H1 (cell line): Measurements from ENCODE around the gene SCYL3. TPM values are rescaled to one million over a fixed set of nuclear protein-coding genes. Genes with fewer than 3 reads are reported as not detected.

ENCODE experiments used
- CTCF ChIA-PET: fragments of 300-600 bp; sonication (Branson Sonifier 250); formaldehyde crosslinking; loops from one replicate; lab custom pipeline; 2021; ENCODE audit not compliant: partially characterized antibody; lab: Charles Lee
- POLR2A ChIA-PET: fragments of 300-600 bp; sonication (Branson Sonifier 250); formaldehyde crosslinking; loops from one replicate; lab custom pipeline; 2021; ENCODE audit warnings: inconsistent platforms; ENCODE audit not compliant: partially characterized antibody; lab: Charles Lee
- DNase-seq, 2 experiments: peaks; one replicate each; pipeline versions ENCODE4 v3.0.0 to v3.0.0-alpha.2; 2010 to 2022; ENCODE audit warnings: low spot score in 2 of 2, low read depth in 1 of 2, mixed read lengths in 1 of 2
- FAIRE-seq: peaks from 2 replicates; lab custom pipeline; 2011; peaks lifted over from hg19 to GRCh38; lab: Jason Lieb, UNC
- H2AFZ ChIP-seq: 2 replicates; pipeline ENCODE4 v1.8.1; 2012; ENCODE audit warnings: low read length, inconsistent platforms
- H2AK5ac ChIP-seq: 2 replicates; pipeline ENCODE4 v1.6.1; 2013; ENCODE audit warnings: low read depth, low read length
- H2BK120ac ChIP-seq: replicated peaks from 2 replicates; pipeline ENCODE3; 2013; ENCODE audit warnings: low read depth, low read length, inconsistent platforms
- H2BK12ac ChIP-seq: 2 replicates; pipeline ENCODE4 v1.6.1; 2013; ENCODE audit warnings: low read depth, low read length
- H2BK15ac ChIP-seq: 2 replicates; pipeline ENCODE4 v1.6.1; 2013; ENCODE audit warnings: low read length
- H2BK20ac ChIP-seq: 2 replicates; pipeline ENCODE4 v1.6.1; 2013; ENCODE audit warnings: low read length
- H2BK5ac ChIP-seq: 2 replicates; pipeline ENCODE4 v1.6.1; 2013; ENCODE audit warnings: low read depth, low read length
- H3K14ac ChIP-seq: 2 replicates; pipeline ENCODE4 v1.6.1; 2013; ENCODE audit warnings: inconsistent platforms; ENCODE audit not compliant: insufficient read length
- H3K18ac ChIP-seq: 2 replicates; pipeline ENCODE4 v1.6.1; 2013; ENCODE audit warnings: low read length; ENCODE audit errors: extremely low read depth
- H3K23ac ChIP-seq: 2 replicates; pipeline ENCODE4 v1.6.1; 2013; ENCODE audit warnings: inconsistent platforms; ENCODE audit not compliant: insufficient read length
- H3K23me2 ChIP-seq: 2 replicates; pipeline ENCODE4 v1.6.1; 2013; ENCODE audit warnings: low read depth, low read length
- H3K27ac ChIP-seq: 2 replicates; pipeline ENCODE4 v1.6.1; 2011; ENCODE audit warnings: low read depth, low read length, inconsistent platforms
- H3K27me3 ChIP-seq, 4 experiments: replicated peaks in 1 of 4; 1 replicate in 1 of 4; 2 replicates in 3 of 4; pipeline versions ENCODE4 v1.6.1 to v1.8.1; 2011 to 2013; ENCODE audit warnings: low read length in 3 of 4, mild to moderate bottlenecking in 3 of 4, inconsistent platforms in 2 of 4, mixed read lengths in 2 of 4, moderate library complexity in 1 of 4; ENCODE audit not compliant: control insufficient read depth in 3 of 4, insufficient read depth in 3 of 4; ENCODE audit errors: extremely low read depth in 1 of 4
- H3K36me3 ChIP-seq, 4 experiments: 2 replicates each; pipeline versions ENCODE4 v1.6.1 to v1.8.1; 2011 to 2013; ENCODE audit warnings: mild to moderate bottlenecking in 4 of 4, low read length in 3 of 4, moderate library complexity in 2 of 4, control low read depth in 1 of 4, inconsistent platforms in 1 of 4; ENCODE audit not compliant: insufficient read depth in 4 of 4, control insufficient read depth in 2 of 4
- H3K4ac ChIP-seq: replicated peaks from 2 replicates; pipeline ENCODE3; 2013; ENCODE audit warnings: low read length, low read depth, mixed read lengths, inconsistent platforms; ENCODE audit not compliant: insufficient read length
- H3K4me1 ChIP-seq, 4 experiments: replicated peaks in 1 of 4; 1 replicate in 1 of 4; 2 replicates in 3 of 4; pipeline versions ENCODE4 v1.6.1 to v1.8.1; 2011 to 2013; ENCODE audit warnings: low read length in 3 of 4, inconsistent platforms in 2 of 4, mixed read lengths in 1 of 4; ENCODE audit not compliant: insufficient read depth in 4 of 4, control insufficient read depth in 3 of 4
- H3K4me2 ChIP-seq, 2 experiments: 2 replicates each; pipeline versions ENCODE4 v1.6.1 to v1.8.1; 2011 to 2013; ENCODE audit warnings: low read depth in 2 of 2, low read length in 2 of 2, control low read depth in 1 of 2, inconsistent platforms in 1 of 2, mild to moderate bottlenecking in 1 of 2; ENCODE audit not compliant: insufficient read depth in 1 of 2
- H3K4me3 ChIP-seq, 4 experiments: fragments of 200-600, 300-600 bp in 1 of 4; sonication (generic), shearing (Covaris generic), sonication (Bioruptor Twin) in 1 of 4; 2 replicates each; pipeline versions ENCODE4 v1.5.1 to v1.8.1; 2011 to 2016; ENCODE audit warnings: low read length in 4 of 4, low read depth in 3 of 4, control low read depth in 2 of 4, inconsistent platforms in 2 of 4, mild to moderate bottlenecking in 2 of 4, mixed read lengths in 1 of 4, moderate library complexity in 1 of 4; ENCODE audit not compliant: insufficient read depth in 2 of 4; ENCODE audit errors: extremely low read depth in 1 of 4
- H3K56ac ChIP-seq: replicated peaks from 2 replicates; pipeline ENCODE3; 2013; ENCODE audit warnings: low read depth, mild to moderate bottlenecking, mixed read lengths, low read length, inconsistent platforms; ENCODE audit not compliant: insufficient read length
- H3K79me1 ChIP-seq: 2 replicates; pipeline ENCODE4 v1.6.1; 2013; ENCODE audit warnings: low read depth, low read length, control low read depth
- H3K79me2 ChIP-seq, 2 experiments: 2 replicates each; pipeline versions ENCODE4 v1.6.1 to v1.8.1; 2012 to 2013; ENCODE audit warnings: low read length in 2 of 2, mild to moderate bottlenecking in 2 of 2, inconsistent platforms in 1 of 2; ENCODE audit not compliant: insufficient read depth in 2 of 2, control insufficient read depth in 1 of 2
- H3K9ac ChIP-seq, 4 experiments: replicated peaks in 1 of 4; 1 replicate in 1 of 4; 2 replicates in 3 of 4; pipeline versions ENCODE4 v1.6.1 to v1.8.1; 2011 to 2013; ENCODE audit warnings: low read depth in 3 of 4, low read length in 3 of 4, control low read depth in 2 of 4, mild to moderate bottlenecking in 2 of 4, moderate library complexity in 2 of 4, inconsistent platforms in 1 of 4; ENCODE audit errors: extremely low read depth in 1 of 4
- H3K9me3 ChIP-seq, 2 experiments: 2 replicates each; pipeline versions ENCODE4 v1.6.1 to v1.8.1; 2012 to 2013; ENCODE audit warnings: mild to moderate bottlenecking in 2 of 2, moderate library complexity in 2 of 2, control low read depth in 1 of 2, inconsistent platforms in 1 of 2, low read depth in 1 of 2, low read length in 1 of 2, mixed read lengths in 1 of 2; ENCODE audit not compliant: insufficient read depth in 2 of 2
- H4K20me1 ChIP-seq, 2 experiments: replicated peaks in 1 of 2; 2 replicates each; pipeline versions ENCODE3 to v1.8.1; 2011 to 2013; ENCODE audit warnings: inconsistent platforms in 2 of 2, low read length in 2 of 2, mild to moderate bottlenecking in 1 of 2; ENCODE audit not compliant: insufficient read depth in 2 of 2, control insufficient read depth in 1 of 2
- H4K5ac ChIP-seq: 2 replicates; pipeline ENCODE4 v1.6.1; 2013; ENCODE audit warnings: low read length, low read depth, mixed read lengths, inconsistent platforms; ENCODE audit not compliant: insufficient read length
- H4K8ac ChIP-seq: 2 replicates; pipeline ENCODE4 v1.8.0; 2013; ENCODE audit warnings: mild to moderate bottlenecking, moderate library complexity, low read length, inconsistent platforms; ENCODE audit not compliant: insufficient read depth; ENCODE audit errors: extremely low read depth
- H4K91ac ChIP-seq: replicated peaks from 2 replicates; pipeline ENCODE3; 2013; ENCODE audit warnings: low read length, mixed read lengths, inconsistent platforms; ENCODE audit not compliant: insufficient read length
- CHD1 ChIP-seq: IDR thresholded peaks from 2 replicates; pipeline ENCODE4 v1.6.1; 2012; ENCODE audit warnings: low read depth, low read length, improper control_type of control experiment
- CHD2 ChIP-seq: IDR thresholded peaks from 2 replicates; pipeline ENCODE4 v1.6.1; 2012; ENCODE audit warnings: low read length, improper control_type of control experiment
- CREB1 ChIP-seq: IDR thresholded peaks from 2 replicates; pipeline ENCODE4 v1.6.1; 2012; ENCODE audit warnings: inconsistent platforms
- CTBP2 ChIP-seq: IDR thresholded peaks from 2 replicates; pipeline ENCODE4 v1.7.0; 2011; ENCODE audit warnings: borderline replicate concordance, mild to moderate bottlenecking, moderate library complexity, mixed read lengths, low read length; ENCODE audit not compliant: insufficient read depth, insufficient read length
- EP300 ChIP-seq, 2 experiments: IDR thresholded peaks; 1 replicate in 1 of 2; 2 replicates in 1 of 2; pipeline ENCODE4 v1.6.1; 2011 to 2012; ENCODE audit warnings: low read depth in 2 of 2, low read length in 2 of 2, mild to moderate bottlenecking in 2 of 2, borderline replicate concordance in 1 of 2, inconsistent platforms in 1 of 2, moderate library complexity in 1 of 2
- FOSL1 ChIP-seq: IDR thresholded peaks from 2 replicates; pipeline ENCODE4 v1.6.1; 2011; ENCODE audit warnings: mild to moderate bottlenecking, low read depth, low read length, moderate library complexity; ENCODE audit not compliant: insufficient read depth
- RBBP5 ChIP-seq: IDR thresholded peaks from 2 replicates; pipeline ENCODE4 v1.7.1; 2012; ENCODE audit warnings: low read depth, mild to moderate bottlenecking, inconsistent platforms, low read length, moderate library complexity, borderline replicate concordance
- RFX5 ChIP-seq: IDR thresholded peaks from 2 replicates; pipeline ENCODE4 v1.6.1; 2011; ENCODE audit warnings: low read depth, low read length, improper control_type of control experiment, borderline replicate concordance
- SAP30 ChIP-seq: fragments of 300-600 bp; sonication (generic); IDR thresholded peaks from 2 replicates; pipeline ENCODE4 v1.7.1; 2012; ENCODE audit warnings: low read length, moderate library complexity, mild to moderate bottlenecking, inconsistent platforms; ENCODE audit not compliant: insufficient read depth, insufficient replicate concordance
- SIN3A ChIP-seq, 2 experiments: IDR thresholded peaks in 1 of 2; conservative IDR thresholded peaks in 1 of 2; 2 replicates each; pipeline ENCODE4 v1.6.1; 2011 to 2012; ENCODE audit warnings: low read length in 2 of 2, improper control_type of control experiment in 1 of 2, low read depth in 1 of 2, mild to moderate bottlenecking in 1 of 2
- SIX5 ChIP-seq: IDR thresholded peaks from 2 replicates; pipeline ENCODE4 v1.6.1; 2011; ENCODE audit warnings: mild to moderate bottlenecking, low read depth, low read length
- WGBS, 2 experiments: shearing (Covaris generic) in 1 of 2; methylation state at CpG; one replicate each; pipeline versions ENCODE4 v1.1.6 to v1.1.7; 2013 to 2015; ENCODE audit warnings: low lambda C conversion rate in 2 of 2, mixed read lengths in 2 of 2, inconsistent platforms in 1 of 2, low coverage in 1 of 2, missing lambda C conversion rate in 1 of 2; ENCODE audit not compliant: insufficient replicate concordance in 2 of 2, insufficient coverage in 1 of 2, insufficient read length in 1 of 2; ENCODE audit errors: extremely low coverage in 1 of 2, missing lambda C conversion rate in 1 of 2; 5-methylcytosine and 5-hydroxymethylcytosine counted together
- polyA plus RNA-seq, 7 experiments: library from polyadenylated mRNA; depleted of rRNA in 3 of 7; stranded (reverse) in 5 of 7; unstranded in 2 of 7; fragments of >200 nt in 5 of 7; fragments of 200-250 nt in 2 of 7; gene quantifications; 1 replicate in 5 of 7; 2 replicates in 1 of 7; 4 replicates in 1 of 7; pipeline versions ENCODE4 v1.2.1 to v1.2.3, GENCODE V29; 2011 to 2013; ENCODE audit warnings: missing spikeins in 2 of 7, mixed read lengths in 2 of 7
- total RNA-seq: library from RNA; stranded (reverse); fragmentation: NEBNext Ultra II Directional; extraction: Animal tissue kit (Norgen Biotek cat#: 25700); gene quantifications from 2 replicates; pipeline ENCODE4 v1.2.1, GENCODE V29; 2021

Gene SCYL3
- total and polyA plus RNA-seq, 2 of the 8 experiments (the other 6 are each of a cell fraction or from before 2014, with no cell fraction given), result 2.7 to 5.3 TPM

DNA sequence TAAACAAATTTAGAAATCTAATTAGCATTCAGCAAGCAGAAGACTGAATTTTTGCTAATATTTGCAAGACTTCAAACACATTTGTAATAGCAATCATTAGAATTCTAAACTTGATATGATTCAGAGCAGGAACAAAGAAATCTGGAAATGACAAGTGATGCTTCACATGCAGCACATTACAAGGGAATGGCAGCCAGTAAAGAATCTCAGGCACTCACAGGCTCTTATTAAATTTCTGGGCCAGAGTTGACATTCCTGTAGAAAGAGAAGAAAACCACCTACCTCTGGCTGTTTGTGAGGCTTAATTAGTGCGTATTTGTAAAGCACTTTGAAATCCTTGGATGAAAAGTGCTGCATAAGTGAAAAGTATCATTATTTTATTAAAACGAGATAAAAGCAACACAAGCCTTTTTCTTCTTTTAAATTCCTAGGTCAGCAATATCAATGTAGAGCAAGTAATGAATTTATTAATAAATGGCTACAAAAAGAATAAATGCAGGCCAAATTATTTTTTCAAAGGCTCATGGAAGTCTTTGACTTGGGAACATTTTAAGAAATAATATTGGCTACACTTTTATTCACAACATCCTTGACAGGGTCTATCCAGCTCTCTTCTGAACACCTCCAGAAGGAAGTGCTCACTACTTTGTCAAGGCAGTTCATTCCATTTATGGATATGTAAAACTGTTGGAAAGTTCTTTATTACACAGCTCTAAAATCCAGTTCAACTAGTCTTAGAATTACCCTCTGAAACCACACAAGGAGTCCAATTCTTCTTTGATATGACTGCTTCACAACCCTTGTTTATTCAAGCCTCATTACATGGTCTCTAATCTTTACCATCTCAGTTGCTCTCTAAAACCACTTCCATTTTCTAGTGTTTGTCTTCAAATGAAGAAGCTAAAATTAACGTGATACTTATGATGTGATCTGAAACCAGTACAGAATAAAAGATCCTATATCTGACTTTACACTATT is 32.1 kb upstream of the SCYL3 start:
- no peak overlapping the region for H3K4me3 ChIP-seq
- H2BK5ac ChIP-seq, result no peak overlapping the region
- no peak overlapping the region for H3K27ac ChIP-seq
- H3K4me1 ChIP-seq, result no peaks in the 10 kb centered on the region
- no peak overlapping the region for H3K14ac ChIP-seq
- 90% methylated on average over 3 of the region's 3 CpGs; no CpG with 5 or more reads in 1 of the 2 experiments for WGBS, 2 experiments
- no peak overlapping the region for H2BK12ac ChIP-seq
- no peak overlapping the region for H3K9ac ChIP-seq
- no peaks in the 10 kb centered on the region for H3K36me3 ChIP-seq
- H3K4me2 ChIP-seq, result no peak overlapping the region
- POLR2A ChIA-PET, result no interaction called here
- H3K56ac ChIP-seq, result no peak overlapping the region
- H4K20me1 ChIP-seq, result no peaks in the 10 kb centered on the region
- FAIRE-seq, result no peak
- DNase-seq, result no peak
- no peaks in the 10 kb centered on the region for H3K23me2 ChIP-seq
- no peak overlapping the region for H4K91ac ChIP-seq
- no peak overlapping the region for H3K23ac ChIP-seq
- H3K79me1 ChIP-seq, result no peaks in the 10 kb centered on the region
- H3K9me3 ChIP-seq, result no peaks in the 10 kb centered on the region
- CTCF ChIA-PET, result interaction anchor here (1.5 kb wide), 1 partner anchor 764 kb away, joined by 8 read pairs; no protein-coding TSS in a partner anchor
- H2AK5ac ChIP-seq, result no peak overlapping the region
- no peak overlapping the region for H4K5ac ChIP-seq
- no peak overlapping the region for H2AFZ ChIP-seq
- H3K4ac ChIP-seq, result no peak overlapping the region
- no peak overlapping the region for H2BK15ac ChIP-seq
- no peaks in the 10 kb centered on the region for H3K27me3 ChIP-seq
- no peak overlapping the region for H2BK20ac ChIP-seq
- H2BK120ac ChIP-seq, result no peak overlapping the region
- H4K8ac ChIP-seq, result no peak overlapping the region
- H3K18ac ChIP-seq, result no peak overlapping the region
- H3K79me2 ChIP-seq, result no peaks in the 10 kb centered on the region
- TF ChIP-seq EP300 (IDR thresholded peaks at IDR 0.05; ENCODE audit: borderline replicate concordance in 1 of 2, low read depth in 2 of 2, low read length in 2 of 2) (no peak), CHD2 (no peak), RBBP5 (no peak), FOSL1 (no peak), RFX5 (no peak), CTBP2 (no peak), SIN3A (conservative IDR thresholded peaks at IDR 0.05 in 1 of 2, IDR thresholded peaks at IDR 0.05 in 1 of 2; ENCODE audit: low read depth in 1 of 2, low read length in 2 of 2) (no peak), CREB1 (no peak), SIX5 (no peak), SAP30 (no peak), CHD1 (no peak)
